NCI-H446 treated with DMSO at 0.1 percent for 48 hours (cell line): Measurements from ENCODE around the gene USF1.
"Not testable (repeated sequence)": the region's sequence is repeated elsewhere in the genome, so short reads cannot be mapped to it uniquely, and the experiment has no call there.

Experiments used
- DNase-seq: peaks from one replicate; lab custom pipeline; 2025; lab: John Stamatoyannopoulos, UW

The USF1 gene

GRCh38 chr1:161077426-161077825 is 31.6 kb upstream of the USF1 start:
- DNase-seq: no peak

DNA sequence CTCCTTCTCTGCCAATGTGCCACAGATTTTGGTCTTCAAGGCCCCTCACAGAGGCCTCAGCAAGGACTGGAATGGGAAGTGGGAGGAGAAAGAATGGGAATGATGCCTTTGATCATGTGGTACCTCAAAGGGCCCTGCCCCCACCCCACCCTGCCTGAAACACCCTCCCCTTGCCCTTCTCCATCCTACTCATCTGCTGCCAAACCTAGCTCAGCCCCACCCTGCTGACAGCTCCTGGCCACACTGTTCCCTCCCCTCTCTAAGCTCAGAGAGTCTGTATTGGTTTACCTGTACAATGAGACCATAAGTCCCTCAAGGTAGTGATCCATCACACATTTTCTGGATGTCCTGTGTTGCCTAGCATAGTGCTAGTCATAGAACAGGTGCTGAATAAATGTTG is 30.6 kb upstream of the USF1 start:
- DNase-seq: no peak

DNA sequence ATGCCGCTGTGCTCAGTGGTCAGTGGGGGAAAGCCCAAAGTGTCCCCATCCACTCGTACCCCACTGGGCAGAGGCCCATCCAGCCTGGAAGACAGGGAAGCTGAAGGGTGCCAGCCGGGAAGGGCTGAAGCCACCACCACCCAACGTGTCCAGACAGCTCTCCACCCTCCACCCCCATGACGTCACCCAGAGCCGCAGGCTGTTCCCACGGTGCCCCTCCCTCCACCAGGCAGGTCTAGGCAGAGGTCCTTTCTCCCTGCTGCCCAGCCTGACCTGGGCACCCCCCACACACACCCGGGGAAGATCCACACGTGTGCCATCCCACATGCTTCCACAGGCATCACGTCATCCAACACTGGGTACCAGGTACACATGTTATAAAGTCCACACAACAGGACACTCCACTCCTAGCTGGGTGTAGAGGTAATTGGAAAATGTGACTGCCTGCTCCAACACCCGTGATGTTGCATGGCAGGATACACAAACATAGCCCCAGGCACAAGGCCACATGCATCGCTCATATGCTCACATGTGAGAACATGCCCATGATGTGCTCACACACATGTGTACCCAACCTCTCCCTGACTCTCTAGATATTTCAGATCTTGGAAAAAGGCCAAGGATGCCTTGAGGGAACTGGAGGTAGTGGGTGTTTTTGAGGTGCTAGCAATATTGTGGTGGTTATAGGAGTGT is 29.0 kb upstream of the USF1 start:
- no peak for DNase-seq

- no peak for DNase-seq
Observed at GRCh38 chr1:161073474-161074121, 27.8 kb upstream of the USF1 start.

GRCh38 chr1:161072751-161073449 is 27.1 kb upstream of the USF1 start:
- DNase-seq: no peak

DNA sequence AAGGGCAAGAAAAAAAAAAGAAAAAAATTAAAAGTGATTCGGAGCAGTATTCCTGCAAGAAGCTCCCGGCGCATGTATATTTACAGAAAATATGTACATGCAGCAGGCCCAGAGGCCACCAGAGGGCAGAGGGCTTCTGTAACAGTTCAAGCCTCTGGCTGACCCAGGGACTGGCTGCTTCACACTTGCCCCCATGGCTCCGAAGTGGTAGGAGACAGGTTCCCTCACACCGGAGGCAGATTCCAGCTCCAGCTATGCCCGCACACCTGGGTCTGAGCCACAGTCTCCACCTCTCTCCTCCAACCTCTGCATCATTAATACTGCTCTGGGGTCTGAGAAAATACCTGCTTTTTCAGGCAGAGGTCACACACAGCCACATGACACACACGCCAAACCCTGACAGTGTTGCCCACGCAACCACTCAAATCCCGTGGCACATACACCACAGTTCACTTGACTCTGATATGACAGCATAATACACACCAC is 26.2 kb upstream of the USF1 start:
- no peak for DNase-seq

DNA sequence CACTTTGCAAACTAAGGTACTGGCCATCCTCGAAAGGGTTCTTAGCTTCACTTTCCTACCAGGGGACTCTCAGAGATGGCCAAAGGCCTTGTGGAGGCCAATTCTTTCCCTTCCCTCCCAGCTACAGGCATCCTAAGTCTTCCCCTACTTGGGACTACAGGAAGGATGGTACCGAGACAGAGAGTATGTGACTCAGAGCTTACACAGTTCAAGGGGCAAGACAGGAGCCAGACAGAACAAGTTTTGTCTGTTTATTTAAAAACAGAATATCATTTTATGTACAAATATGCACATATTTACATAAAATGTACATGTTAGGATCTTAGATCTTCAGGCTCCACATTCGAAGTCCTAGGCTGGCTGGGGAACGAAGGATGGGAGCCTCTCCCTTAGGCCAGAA is 25.0 kb upstream of the USF1 start:
- no peak for DNase-seq

GRCh38 chr1:161069731-161070270 is 24.0 kb upstream of the USF1 start, which contains the start of gene ARHGAP30:
ARHGAP30 (minus strand) TSS chr1:161069891; CDS start chr1:161069624, 267 bp downstream.
- no peak for DNase-seq

- no peak for DNase-seq
Observed at GRCh38 chr1:161069241-161069640, 23.5 kb upstream of the USF1 start.

GRCh38 chr1:161068306-161069234 is 22.8 kb upstream of the USF1 start:
- DNase-seq: no peak

DNA sequence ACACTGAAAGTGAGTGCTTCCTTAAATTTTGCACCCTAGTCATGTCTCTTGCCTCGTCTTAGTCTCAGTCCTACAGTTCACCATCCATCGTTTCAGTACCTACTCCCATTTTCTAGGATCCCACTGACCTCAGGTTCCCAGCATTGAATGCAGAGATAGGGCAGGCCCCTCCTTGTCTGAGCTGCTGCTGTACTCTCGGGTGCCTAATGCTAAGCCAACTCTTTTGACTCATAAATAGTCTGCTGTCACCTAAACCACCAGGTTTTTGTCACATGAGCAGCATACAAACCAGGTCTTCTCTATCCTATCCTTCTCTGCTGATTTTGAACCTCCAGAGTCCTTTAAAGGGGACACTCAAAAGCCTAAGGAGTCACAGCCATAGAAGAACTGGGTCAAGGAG is 20.9 kb upstream of the USF1 start:
- DNase-seq: no peak

DNA sequence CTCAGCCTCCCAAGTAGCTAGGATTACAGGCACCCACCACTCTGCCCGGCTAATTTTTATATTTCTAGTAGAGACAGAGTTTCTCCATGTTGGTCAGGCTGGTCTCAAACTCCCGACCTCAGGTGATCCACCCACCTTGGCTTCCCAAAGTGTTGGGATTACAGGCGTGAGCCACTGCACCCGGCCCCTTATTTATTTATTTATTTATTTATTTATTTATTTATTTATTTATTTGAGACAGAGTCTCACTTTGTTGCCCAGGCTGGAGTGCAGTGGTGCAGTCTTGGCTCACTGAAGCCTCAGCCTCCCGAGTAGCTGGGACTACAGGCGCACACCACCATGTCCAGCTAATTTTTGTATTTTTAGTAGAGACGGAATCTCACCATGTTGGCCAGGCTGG is 19.9 kb upstream of the USF1 start:
- not testable (repeated sequence) for DNase-seq

- not testable (repeated sequence) for DNase-seq
Observed at GRCh38 chr1:161063936-161064335, 18.2 kb upstream of the USF1 start.

DNA sequence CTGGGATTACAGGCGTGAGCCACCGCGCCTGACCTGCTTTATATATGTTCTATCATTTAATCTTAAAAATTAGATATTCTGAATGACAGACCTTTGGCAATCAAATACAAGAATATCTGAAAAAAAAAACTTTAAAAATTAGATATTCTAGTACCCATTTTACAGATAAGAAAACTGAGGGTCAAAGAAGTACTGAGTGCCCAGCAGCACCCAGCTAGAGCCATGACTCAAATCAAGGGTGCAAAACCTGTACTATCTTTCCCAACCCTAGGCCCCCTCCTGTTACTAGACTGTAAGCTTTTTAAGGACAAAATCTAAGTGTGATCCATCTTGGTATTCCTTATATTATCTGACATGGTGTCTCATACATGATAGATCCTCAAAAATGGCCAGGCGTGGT is 15.6 kb upstream of the USF1 start:
- DNase-seq: no peak

GRCh38 chr1:161059293-161059692 is 13.5 kb upstream of the USF1 start:
- DNase-seq: no peak

DNA sequence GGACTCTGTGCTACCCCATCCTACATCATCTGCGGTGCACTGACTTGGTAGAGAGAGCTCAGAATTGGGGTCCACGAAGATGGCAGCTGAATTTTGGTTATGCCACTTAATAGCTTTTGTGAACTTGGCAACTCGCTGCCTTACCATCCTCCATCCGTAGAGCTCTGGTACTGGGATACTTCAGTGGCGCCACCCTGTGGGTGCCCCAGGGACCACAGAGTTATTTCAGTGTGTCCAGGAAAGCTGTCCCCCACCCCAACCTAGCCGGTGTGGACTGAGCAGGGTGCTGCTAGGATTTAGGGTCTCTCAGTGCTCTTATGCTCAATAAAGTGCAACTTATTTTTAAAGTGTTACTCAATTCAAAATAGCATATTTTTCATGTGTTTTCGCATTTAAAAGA is 9.0 kb upstream of the USF1 start:
- no peak for DNase-seq

- no peak for DNase-seq
Observed at GRCh38 chr1:161054232-161054631, 8.5 kb upstream of the USF1 start.

DNA sequence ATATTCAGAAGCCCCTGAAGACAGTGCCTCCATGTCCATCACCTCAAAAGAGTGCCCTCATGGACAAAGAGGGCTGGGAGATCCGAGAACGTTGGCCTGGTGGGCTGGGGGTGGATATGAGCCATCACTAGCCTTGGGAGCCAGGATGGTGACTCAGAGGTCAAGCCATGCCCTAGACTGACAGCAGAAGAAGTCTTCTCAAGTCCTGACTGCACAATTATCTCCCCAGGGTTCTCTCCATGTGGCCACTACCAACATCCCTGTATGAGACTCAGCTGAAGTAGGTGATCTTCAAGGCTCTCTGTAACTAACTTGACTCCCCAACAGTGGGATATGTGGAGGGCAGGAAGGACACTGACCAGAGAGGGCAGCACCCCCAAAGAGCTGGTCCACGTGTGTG is 7.1 kb upstream of the USF1 start:
- DNase-seq: no peak

- no peak for DNase-seq
Observed at GRCh38 chr1:161051219-161051618, 5.4 kb upstream of the USF1 start.

DNA sequence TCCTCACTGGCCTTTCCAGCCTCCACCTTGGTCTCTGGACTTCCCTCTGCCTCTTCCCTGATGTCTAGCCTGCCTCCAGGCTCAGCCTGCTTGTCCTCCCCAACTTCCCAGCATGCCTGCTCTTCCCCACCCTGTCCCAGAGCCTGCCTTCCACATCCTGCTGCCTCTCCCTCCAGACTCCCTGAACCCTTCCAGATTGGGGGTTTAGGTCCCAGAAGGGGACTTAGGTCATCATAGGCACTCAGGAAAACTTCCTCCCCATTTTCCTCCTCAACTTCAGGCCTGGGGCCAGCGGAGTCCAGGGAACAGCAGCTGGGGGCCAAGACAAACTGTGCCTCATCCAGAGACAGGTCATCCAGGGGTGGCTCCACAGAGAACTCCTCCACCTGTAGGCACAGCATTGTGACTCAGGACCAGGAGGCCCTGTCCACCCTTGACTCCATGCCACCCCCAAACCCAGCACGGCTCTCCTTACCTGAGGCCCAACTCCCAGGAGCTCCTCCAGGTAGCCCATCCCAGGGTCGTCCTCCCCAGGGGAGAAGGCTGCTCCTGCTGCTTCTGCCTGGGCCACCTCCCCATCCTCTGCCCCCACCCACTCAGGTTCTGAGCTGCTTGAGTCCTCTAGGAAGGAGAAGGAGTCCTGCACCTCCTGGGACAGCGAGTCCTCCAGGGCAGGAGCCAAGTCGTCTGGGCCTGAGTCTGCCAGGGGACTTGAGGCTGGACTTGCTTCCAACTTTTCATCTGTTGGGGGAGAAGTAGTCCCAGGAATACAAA is 3.4 kb upstream of the USF1 start:
- DNase-seq: no peak
